Cardiac fibroblast (primary cell): ENCODE results near the gene OLFM2.

ENCODE experiments used
- DNase-seq, 2 donors: peaks; one replicate each; pipeline versions ENCODE4 v3.0.0 to v3.0.0-alpha.2; 2010; ENCODE audit warnings: low read depth in 2 of 2
- H3K4me3 ChIP-seq, 2 donors: replicated peaks in 1 of 2; 1 replicate in 1 of 2; 2 replicates in 1 of 2; pipeline ENCODE4 v1.5.1; 2011; ENCODE audit warnings: low read depth in 2 of 2, low read length in 2 of 2, mild to moderate bottlenecking in 2 of 2, moderate library complexity in 1 of 2
- TF ChIP-seq, protein P1 (sequence below): IDR thresholded peaks from one replicate; pipeline ENCODE4 v1.5.1; 2011; ENCODE audit warnings: low read depth, mild to moderate bottlenecking, low read length, inconsistent platforms

The OLFM2 gene

DNA sequence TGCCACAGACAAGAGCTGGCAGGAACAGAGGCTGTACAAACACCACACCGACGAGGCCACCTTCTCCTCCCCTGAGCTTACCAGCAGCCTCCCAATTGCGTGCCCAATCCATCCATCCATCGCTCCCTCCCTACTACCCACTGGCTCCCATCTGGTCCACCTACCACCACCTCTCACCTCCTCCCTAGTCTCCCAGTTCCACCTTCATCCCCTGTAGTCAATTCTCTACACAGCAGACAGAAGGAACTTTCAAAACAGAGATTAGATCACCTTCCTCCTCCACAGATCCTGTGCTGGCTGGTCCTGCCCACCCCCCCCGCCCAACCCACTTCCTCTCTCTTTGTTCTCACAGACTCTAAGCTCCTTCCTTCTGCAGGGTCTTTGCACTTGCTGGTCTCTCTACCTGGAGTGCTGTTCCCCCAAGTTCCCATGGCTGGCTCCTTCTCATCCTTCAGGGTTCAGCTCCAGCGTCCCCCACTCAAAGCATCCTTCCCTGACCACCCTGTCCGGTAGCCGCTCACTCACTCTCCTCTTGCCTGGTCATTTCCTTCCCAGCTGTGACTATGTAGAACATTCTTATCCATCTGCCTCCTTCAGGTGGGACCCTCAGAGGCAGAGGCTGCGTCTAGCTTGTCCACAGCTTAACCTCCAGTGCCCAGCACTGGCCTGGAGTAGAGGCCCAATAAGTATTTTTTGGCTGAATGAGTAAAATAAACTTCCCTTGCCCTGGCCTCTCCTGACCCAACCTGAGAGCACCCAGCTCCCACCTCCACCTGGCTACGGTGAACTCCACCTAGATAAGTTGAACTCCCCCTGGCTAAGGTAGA is 78.2 kb downstream of the OLFM2 start:
- DNase-seq, result peak in 1 of 2 donors; percentile 7
- TF ChIP-seq, protein P1, sequence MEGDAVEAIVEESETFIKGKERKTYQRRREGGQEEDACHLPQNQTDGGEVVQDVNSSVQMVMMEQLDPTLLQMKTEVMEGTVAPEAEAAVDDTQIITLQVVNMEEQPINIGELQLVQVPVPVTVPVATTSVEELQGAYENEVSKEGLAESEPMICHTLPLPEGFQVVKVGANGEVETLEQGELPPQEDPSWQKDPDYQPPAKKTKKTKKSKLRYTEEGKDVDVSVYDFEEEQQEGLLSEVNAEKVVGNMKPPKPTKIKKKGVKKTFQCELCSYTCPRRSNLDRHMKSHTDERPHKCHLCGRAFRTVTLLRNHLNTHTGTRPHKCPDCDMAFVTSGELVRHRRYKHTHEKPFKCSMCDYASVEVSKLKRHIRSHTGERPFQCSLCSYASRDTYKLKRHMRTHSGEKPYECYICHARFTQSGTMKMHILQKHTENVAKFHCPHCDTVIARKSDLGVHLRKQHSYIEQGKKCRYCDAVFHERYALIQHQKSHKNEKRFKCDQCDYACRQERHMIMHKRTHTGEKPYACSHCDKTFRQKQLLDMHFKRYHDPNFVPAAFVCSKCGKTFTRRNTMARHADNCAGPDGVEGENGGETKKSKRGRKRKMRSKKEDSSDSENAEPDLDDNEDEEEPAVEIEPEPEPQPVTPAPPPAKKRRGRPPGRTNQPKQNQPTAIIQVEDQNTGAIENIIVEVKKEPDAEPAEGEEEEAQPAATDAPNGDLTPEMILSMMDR, result no peak
- H3K4me3 ChIP-seq, result no peak overlapping the region

DNA sequence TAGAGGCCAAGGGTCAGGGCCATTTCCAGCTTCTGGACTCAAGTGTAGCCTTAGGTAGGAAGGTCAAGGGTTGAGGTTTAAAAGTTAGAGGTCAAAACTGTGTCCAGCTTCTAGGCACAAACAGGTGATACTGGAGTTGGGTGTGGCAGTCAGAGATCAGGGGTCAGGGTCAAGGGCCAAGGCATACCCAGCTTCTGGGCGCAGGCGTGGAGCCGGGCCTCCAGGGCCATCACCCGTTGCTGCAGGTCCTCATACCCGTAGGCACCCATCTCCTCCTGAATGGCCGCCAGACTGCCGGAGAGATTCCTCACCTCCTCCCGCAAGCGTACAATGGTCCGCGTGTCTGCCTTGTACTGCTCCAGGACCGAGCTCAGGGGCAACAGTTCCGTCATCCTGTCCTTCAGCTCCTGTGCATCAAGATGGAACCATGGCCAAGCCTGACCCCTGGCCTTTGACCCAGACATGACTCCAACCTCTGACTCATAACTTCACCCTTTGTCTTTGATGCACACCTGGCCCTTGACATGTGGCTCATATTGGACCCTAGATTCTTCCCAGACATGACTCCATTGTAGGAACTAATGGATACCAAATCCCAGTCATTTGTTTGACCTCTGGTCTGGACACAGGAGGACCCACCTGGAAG is 79.1 kb downstream of the OLFM2 start:
- no peak for DNase-seq
- no peak overlapping the region for H3K4me3 ChIP-seq
- TF ChIP-seq, protein P1, result no peak

DNA sequence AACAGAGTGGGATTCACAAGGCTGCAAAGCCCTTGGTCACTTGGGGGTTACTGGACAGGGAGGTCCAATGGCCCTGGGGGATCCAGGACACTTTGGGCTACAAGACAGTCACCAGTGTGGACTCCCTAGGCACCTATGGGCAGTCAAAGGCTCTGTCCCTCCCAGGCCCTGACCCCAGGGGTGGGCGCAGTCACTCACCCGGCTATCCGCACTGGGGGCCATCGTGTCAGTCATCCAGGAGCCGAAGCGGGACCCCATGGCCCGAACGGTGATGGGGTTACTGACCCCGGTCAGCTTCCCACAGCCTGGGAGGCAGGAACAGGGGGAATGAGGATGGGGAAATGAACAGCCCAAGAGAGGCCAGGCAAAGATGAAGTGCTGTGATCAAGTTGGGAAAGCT is 79.7 kb downstream of the OLFM2 start:
- DNase-seq, result no peak
- TF ChIP-seq, protein P1, result no peak
- H3K4me3 ChIP-seq, result no peak overlapping the region

DNA sequence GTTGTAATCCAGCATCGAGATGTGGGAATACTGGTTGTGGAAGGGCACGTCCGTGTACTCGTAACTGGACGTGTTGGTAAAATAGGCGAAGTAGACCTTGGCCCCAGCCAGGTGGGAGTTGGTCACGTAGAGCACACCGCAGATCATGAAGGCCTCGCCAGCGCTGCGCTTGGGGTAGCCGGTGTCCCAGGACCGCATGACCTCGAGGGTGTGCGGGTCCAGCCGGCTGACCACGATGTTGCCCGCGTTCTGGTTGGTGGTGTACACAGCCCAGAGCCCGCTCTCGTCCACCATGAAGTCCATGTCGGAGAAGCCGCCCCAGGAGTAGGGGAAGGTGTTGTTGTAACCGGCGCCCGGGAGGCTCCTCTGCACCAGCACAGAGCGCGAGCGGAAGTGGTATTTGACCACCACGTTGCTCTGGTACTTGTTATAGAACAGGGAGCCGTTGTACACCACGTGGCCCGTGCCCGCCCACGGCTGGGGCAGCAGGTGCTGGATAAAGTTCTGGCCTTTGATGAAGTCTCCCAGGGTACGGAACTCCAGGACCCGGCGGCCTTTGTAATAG is 82.0 kb downstream of the OLFM2 start:
- no peak overlapping the region for H3K4me3 ChIP-seq
- no peak for DNase-seq
- TF ChIP-seq, protein P1, result no peak

DNA sequence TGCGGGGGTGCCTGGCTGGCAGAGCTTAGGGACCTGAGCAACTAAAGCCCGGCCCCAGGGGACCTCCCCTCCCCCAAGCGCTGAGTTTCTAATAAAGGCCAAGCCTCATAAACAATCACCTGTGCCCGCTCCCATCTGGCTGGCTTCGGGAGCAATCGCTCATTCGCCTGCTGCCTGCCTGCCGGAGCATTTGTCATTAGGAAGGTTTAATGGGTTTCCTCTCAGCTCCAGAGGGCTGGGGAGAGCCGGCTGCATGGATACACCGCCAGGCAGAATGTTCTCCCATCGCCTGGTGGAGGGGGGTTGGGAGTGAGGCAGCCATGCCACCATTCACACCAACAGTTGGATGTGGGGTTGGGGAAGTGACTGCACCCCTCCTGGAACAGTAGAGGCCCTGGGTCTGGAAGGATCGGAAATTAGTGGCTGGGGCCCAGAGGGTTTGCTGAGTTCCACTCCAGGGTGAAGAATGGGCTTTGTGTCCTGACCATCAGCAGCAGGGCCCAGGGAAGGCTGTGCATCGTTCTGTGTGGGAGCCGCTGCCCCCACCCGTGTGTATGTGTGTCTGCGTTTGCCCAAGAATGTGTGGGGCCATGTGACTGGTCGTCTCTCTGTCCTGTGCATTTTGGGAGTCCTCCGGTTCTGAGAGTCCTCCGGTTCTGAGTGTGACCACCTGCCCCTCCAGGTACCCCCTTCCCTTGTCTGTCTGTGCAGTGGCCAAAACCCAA is 85.9 kb downstream of the OLFM2 start:
- H3K4me3 ChIP-seq, result no peak overlapping the region
- no peak for DNase-seq
- TF ChIP-seq, protein P1, result no peak

DNA sequence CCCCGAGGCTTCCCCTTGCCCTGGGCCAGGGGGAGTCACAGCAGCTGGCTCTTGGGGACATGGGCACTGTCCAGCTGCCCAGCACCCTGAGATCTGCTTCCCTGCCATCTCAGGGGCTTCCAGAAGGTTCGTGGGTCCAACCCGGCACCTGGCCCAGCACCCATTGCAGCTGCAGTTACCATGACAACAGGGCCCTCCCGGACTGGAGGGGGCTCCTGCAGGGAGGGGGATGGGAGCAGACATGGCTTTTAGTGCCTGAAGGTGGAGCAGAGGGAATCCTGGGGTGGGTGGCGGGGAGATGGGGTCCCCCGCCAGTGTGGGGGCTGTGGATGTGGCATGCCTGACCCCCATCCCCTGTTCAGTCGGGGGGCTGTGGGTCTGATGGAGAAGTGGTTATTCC is 86.5 kb downstream of the OLFM2 start:
- DNase-seq, result no peak
- TF ChIP-seq, protein P1, result no peak
- H3K4me3 ChIP-seq, result no peak overlapping the region
